ENCODE data around the gene TSNAXIP1. TPM values are rescaled to one million over a fixed set of nuclear protein-coding genes. Genes with fewer than 3 reads are reported as not detected.

The TSNAXIP1 gene
- total and polyA plus RNA-seq, 2 donors (not counting 1 experiment from before 2014, with no cell fraction given): 0.97 to 1.2 TPM

DNA sequence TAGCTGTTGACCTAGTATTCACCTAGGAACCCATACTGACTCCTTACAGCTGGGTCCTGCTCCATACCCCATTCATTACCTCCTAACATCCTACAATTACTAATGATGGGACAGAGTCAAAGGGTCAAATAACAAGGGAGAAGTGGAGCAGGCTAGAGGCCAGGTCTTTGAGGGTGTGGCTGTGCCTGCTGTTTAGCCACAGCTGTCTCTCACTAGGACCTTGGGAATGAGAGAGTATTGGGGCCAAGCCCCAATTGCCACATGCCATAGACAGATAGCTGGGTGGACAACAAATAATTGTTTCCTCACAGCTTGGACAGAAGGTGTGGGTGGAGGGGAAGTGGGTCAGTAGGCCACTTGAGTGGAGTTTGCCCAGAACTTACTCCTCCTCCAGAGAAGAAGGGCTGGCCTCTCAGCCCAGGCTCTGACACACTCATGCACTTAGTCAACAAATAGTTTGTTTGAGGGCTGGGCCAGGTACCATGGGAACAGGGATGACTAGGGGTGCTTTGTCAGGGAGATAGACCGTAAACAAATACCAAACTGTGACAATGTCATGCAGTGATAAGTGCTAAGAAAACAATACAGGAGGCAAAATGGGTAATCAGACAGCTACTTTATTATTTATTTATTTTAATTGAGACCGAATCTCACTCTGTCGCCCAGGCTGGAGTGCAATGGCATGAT lies 51.0 kb downstream of the TSNAXIP1 start:
- no peak overlapping the region for H3K9ac ChIP-seq (ENCODE audit: low read length)
- DNase-seq: no peak
- Mint-ChIP-seq H3K4me1 (peaks cover 28% of the 10 kb centered on the region), H3K4me3 (no peak overlapping the region), H3K9me3 (ENCODE audit: insufficient read depth) (no peaks in the 10 kb centered on the region), H3K27me3 (no peaks in the 10 kb centered on the region), H3K27ac (no peak overlapping the region)
- no peaks in the 10 kb centered on the region for H3K9me3 ChIP-seq (ENCODE audit: control extremely low read depth in 1 of 3, control insufficient read depth in 2 of 3, insufficient read depth in 1 of 3, low read length in 2 of 3)
- H4K20me1 ChIP-seq (ENCODE audit: control insufficient read depth, insufficient read depth, low read length, poor library complexity, severe bottlenecking): peaks cover 79% of the 10 kb centered on the region
- TF ChIP-seq, protein P1, sequence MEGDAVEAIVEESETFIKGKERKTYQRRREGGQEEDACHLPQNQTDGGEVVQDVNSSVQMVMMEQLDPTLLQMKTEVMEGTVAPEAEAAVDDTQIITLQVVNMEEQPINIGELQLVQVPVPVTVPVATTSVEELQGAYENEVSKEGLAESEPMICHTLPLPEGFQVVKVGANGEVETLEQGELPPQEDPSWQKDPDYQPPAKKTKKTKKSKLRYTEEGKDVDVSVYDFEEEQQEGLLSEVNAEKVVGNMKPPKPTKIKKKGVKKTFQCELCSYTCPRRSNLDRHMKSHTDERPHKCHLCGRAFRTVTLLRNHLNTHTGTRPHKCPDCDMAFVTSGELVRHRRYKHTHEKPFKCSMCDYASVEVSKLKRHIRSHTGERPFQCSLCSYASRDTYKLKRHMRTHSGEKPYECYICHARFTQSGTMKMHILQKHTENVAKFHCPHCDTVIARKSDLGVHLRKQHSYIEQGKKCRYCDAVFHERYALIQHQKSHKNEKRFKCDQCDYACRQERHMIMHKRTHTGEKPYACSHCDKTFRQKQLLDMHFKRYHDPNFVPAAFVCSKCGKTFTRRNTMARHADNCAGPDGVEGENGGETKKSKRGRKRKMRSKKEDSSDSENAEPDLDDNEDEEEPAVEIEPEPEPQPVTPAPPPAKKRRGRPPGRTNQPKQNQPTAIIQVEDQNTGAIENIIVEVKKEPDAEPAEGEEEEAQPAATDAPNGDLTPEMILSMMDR (IDR thresholded peaks at IDR 0.05): no peak
- TF ChIP-seq EZH2 (IDR thresholded peaks at IDR 0.05; ENCODE audit: borderline replicate concordance, insufficient read depth, low read depth, low read length, poor library complexity, severe bottlenecking): no peak
- peaks cover 0 to 18% of the 10 kb centered on the region in 2 experiments for H3K36me3 ChIP-seq (replicated peaks in 1 of 2; ENCODE audit: control extremely low read depth in 1 of 2, control insufficient read depth in 1 of 2, extremely low read depth in 1 of 2, insufficient read depth in 2 of 2, low read length in 1 of 2)
- H3K27ac ChIP-seq (ENCODE audit: low read length in 2 of 2): no peak overlapping the region
- no peak overlapping the region for H3K4me3 ChIP-seq (ENCODE audit: control extremely low read depth in 1 of 5, extremely low read depth in 1 of 5, insufficient read depth in 1 of 5, low read depth in 2 of 5, low read length in 4 of 5)
- CTCF ChIA-PET: interaction anchor here (1.1 to 1.5 kb wide), 3 partner anchors 25 to 50 kb away, joined by 3 to 4 read pairs (median 4); partner anchors contain the start of gene TSNAXIP1
- intact Hi-C loops (cut with micrococcal nuclease): no loop called here
- H3K4me1 ChIP-seq (ENCODE audit: control insufficient read depth in 2 of 2, insufficient read depth in 2 of 2, low read length in 2 of 2): no peaks in the 10 kb centered on the region
- POLR2A ChIA-PET: no interaction called here
- no peak overlapping the region for H3K4me2 ChIP-seq (replicated peaks; ENCODE audit: low read depth, low read length, poor library complexity, severe bottlenecking)
- no peak for ATAC-seq (ENCODE audit: low read depth)
- H2AFZ ChIP-seq (ENCODE audit: insufficient read depth, low read depth, low read length, poor library complexity, severe bottlenecking): no peak overlapping the region
- no CpG with 5 or more reads among the region's 3 CpGs for WGBS (ENCODE audit: insufficient coverage)
- peaks cover 99% of the 10 kb centered on the region for H3K79me2 ChIP-seq (ENCODE audit: control insufficient read depth, insufficient read depth, low read length)
- no peaks in the 10 kb centered on the region for H3K27me3 ChIP-seq (replicated peaks in 1 of 4; ENCODE audit: control extremely low read depth in 1 of 4, control insufficient read depth in 3 of 4, insufficient read depth in 4 of 4, low read length in 3 of 4)

DNA sequence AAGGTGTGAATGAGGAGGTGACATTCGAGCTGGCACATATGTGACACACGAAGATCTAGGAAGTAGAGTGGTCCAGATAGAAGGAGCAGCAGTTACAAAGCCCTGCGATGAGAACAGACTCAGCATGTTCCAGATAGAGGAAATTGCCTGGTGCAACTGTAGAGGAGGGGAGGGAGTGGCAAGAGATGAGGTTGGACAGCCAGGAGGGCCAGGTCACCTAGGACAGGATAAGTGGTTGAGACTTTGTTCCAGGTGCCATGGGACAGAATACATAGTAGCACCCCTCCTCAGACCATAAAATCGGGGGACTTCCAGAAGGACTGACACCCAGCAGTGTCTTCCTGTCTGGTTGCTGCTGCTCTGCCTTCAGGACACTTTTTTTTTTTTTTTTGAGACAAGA lies 51.8 kb downstream of the TSNAXIP1 start:
- H3K9ac ChIP-seq (ENCODE audit: low read length): no peak overlapping the region
- ChIA-PET CTCF (interaction anchor here (1.0 to 1.5 kb wide), 3 partner anchors 25 to 51 kb away, joined by 3 to 4 read pairs (median 3); partner anchors contain the start of gene TSNAXIP1), POLR2A (interaction anchor here (0.7 kb wide), 1 partner anchor 134 kb away, joined by 6 read pairs; no protein-coding TSS in a partner anchor)
- Mint-ChIP-seq H3K27ac (no peak overlapping the region), H3K4me3 (no peak overlapping the region), H3K9me3 (ENCODE audit: insufficient read depth) (no peaks in the 10 kb centered on the region), H3K27me3 (no peaks in the 10 kb centered on the region), H3K4me1 (peaks cover 28% of the 10 kb centered on the region)
- 83% methylated on average over 4 of the region's 4 CpGs for WGBS (ENCODE audit: insufficient coverage)
- H3K27me3 ChIP-seq (replicated peaks in 1 of 4; ENCODE audit: control extremely low read depth in 1 of 4, control insufficient read depth in 3 of 4, insufficient read depth in 4 of 4, low read length in 3 of 4): no peaks in the 10 kb centered on the region
- H2AFZ ChIP-seq (ENCODE audit: insufficient read depth, low read depth, low read length, poor library complexity, severe bottlenecking): no peak overlapping the region
- peaks cover 99% of the 10 kb centered on the region for H3K79me2 ChIP-seq (ENCODE audit: control insufficient read depth, insufficient read depth, low read length)
- peaks cover 0 to 18% of the 10 kb centered on the region in 2 experiments for H3K36me3 ChIP-seq (replicated peaks in 1 of 2; ENCODE audit: control extremely low read depth in 1 of 2, control insufficient read depth in 1 of 2, extremely low read depth in 1 of 2, insufficient read depth in 2 of 2, low read length in 1 of 2)
- intact Hi-C loops (cut with micrococcal nuclease): no loop called here
- no peaks in the 10 kb centered on the region for H3K9me3 ChIP-seq (ENCODE audit: control extremely low read depth in 1 of 3, control insufficient read depth in 2 of 3, insufficient read depth in 1 of 3, low read length in 2 of 3)
- no peak for ATAC-seq (ENCODE audit: low read depth)
- H3K4me3 ChIP-seq (ENCODE audit: control extremely low read depth in 1 of 5, extremely low read depth in 1 of 5, insufficient read depth in 1 of 5, low read depth in 2 of 5, low read length in 4 of 5): no peak overlapping the region
- TF ChIP-seq EZH2 (IDR thresholded peaks at IDR 0.05; ENCODE audit: borderline replicate concordance, insufficient read depth, low read depth, low read length, poor library complexity, severe bottlenecking): no peak
- TF ChIP-seq, protein P1 (IDR thresholded peaks at IDR 0.05): no peak
- no peak overlapping the region for H3K27ac ChIP-seq (ENCODE audit: low read length in 2 of 2)
- H3K4me2 ChIP-seq (replicated peaks; ENCODE audit: low read depth, low read length, poor library complexity, severe bottlenecking): no peak overlapping the region
- DNase-seq: no peak
- peaks cover 79% of the 10 kb centered on the region for H4K20me1 ChIP-seq (ENCODE audit: control insufficient read depth, insufficient read depth, low read length, poor library complexity, severe bottlenecking)
- no peaks in the 10 kb centered on the region for H3K4me1 ChIP-seq (ENCODE audit: control insufficient read depth in 2 of 2, insufficient read depth in 2 of 2, low read length in 2 of 2)

Measured in B cell (primary cell).